ENCODE results near the gene TRIM28.
"Not testable (repeated sequence)": the region's sequence is repeated elsewhere in the genome, so short reads cannot be mapped to it uniquely, and the experiment has no call there.

TRIM28 gene

DNA sequence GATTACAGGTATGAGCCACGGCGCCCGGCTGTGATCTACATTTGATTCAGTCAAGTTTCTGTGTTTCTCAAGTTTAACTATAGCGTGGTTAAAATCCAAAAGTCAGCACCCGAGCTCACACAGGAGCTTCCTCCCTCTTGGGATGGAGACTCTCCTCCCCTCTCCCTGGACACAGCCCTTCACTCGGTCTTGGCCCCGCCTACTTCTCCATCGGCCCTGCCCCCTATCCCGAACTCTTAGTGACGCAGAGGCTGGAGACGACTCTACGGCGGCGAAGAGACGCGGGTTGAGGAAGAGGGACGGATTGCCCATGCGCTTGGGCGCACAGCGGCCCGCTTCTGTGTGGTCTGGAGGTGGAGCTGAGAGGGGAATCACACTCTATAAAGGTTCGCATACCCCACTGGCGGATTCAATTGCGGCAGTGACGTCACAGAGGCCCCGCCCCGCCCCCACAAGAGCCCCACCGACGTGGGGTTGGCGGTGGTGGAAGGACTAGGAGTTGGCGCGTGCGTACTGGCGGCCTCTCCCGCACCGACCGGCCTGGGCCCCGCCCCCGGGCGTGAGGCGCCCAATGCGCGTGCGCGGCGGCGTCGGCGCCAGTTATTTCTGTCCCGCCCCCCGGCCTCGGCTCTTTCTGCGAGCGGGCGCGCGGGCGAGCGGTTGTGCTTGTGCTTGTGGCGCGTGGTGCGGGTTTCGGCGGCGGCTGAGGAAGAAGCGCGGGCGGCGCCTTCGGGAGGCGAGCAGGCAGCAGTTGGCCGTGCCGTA is at the start of gene TRIM28:
Gene TRIM28 (plus strand): TSS at position 239 of the 765 bp plus-strand sequence. CDS start 694 bp downstream, outside the sequence.
- in situ Hi-C loops (cut with HindIII; ENCODE audit: low sequenced_read_pairs) = no loop called here

DNA sequence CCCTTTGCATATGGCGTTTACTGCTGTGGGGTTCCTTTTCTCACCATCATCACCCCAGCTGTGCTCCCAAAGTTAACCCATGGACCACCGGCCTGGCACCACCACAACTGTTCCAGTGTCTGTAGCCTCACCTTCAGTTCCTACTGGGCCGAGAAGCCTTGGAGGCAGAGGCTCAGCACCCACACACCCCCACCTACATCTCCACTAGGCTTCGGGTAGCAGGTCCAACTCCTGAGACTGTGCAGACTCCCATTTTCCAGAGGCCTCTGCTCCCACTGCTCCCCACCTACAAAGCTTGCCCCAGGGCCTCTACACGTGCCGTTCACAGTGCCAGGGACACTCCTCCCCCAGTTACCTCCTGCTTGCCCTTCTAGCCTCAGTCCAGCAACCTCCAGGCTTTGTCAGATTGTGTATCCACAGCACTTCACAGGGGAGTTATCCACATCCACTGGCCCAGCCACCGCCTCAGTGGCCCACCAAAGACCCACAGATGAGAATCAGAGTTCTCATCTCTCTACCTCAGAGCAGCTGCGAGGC is 46.2 kb upstream of the TRIM28 start:
- in situ Hi-C loops (cut with HindIII; ENCODE audit: low sequenced_read_pairs) = no loop called here

DNA sequence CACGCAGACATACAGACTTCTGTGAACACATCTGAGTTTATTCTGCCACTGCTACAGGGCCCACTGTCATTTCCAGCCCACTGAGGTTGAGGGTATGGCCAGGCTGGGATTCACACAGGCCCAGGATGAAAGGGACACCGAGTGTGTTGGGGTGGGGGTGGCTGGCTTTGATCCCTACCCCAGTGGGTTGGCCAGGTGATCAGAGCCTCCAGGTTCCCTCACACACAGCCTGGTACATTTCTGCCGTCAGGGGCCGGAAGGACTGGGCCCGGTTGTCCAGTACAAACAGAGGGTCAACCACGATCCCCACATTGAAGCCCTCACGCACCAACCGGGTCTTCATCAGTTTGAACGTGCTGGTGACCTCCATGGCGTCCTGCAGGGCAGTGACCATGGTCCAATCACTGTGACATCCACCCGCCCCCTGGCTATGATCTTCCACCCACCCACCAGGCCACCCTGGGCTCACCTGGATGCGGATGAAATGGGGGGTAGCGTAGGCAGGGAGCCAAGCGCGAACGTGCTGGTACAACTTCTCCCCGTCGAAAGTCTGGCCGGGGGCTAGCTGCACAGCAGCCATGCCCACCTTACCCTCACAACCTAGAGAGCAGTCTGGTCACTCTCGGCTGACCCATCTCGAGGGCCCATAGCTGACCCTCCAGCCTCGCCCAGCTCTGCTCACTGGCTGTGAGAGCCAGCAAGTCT is 45.4 kb upstream of the TRIM28 start:
- in situ Hi-C loops (cut with HindIII; ENCODE audit: low sequenced_read_pairs) = no loop called here

DNA sequence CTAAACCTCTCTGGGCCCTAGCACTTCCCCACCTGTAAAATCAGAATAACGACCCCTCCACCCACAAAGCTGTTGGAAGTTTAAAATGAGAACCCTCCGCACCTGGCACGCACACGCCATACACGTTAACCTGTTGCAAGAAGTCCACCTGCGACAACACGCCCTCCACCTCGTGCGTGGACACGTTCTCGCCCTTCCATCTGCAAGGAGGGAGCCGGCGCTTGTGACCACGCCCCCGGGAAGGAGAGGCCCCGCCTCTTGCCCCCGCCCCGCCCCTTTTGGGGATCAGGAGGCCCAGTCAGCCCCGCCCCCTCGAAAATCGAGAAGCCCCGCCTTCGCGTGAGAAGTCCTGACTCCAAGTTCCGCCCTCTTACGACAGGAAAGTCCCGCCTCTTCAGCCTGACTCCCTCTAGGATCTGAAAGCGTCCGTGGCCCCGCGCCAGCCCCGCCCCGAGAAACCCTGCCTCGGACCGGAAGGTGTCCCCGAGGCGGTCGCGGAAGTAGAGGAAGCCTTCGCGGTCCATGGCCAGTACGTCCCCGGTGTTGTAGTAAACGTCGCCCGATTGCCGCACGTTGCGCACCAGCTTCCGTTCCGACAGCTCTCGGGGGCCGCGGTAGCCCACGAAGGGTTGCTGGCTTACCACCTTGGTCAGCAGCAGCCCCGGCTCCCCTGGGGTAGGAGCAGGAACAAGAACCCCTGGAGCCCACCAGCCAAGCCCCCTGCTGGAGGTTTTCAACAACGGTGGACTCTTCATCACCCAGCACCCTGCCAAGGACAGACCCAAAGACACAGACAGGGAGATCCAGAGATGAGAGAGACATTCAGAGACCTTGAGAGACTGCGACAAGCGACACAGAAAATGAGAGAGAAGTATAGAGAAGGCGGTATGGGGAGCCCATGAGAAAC is 44.6 kb upstream of the TRIM28 start:
- in situ Hi-C loops (cut with HindIII; ENCODE audit: low sequenced_read_pairs) = no loop called here

DNA sequence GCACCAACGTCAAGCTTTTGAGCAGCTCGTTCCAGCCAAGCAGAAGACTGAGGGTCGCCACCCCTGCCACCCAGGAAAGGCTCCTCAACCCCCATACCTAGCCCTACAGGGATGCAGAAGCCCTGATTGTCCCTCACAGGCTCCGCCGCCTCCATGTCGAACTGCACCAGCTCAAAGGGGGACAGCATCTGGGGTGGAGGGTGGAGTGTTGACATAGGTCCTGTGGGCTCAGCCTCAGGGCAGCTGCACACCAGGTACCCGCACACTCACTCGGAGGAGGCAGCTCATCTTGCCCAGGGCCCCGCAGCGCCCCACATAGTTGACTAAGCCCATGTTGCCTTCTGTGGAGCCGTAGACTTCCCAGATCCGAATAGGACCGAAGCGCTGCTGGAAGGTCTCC is 43.6 kb upstream of the TRIM28 start:
- in situ Hi-C loops (cut with HindIII; ENCODE audit: low sequenced_read_pairs) = no loop called here

DNA sequence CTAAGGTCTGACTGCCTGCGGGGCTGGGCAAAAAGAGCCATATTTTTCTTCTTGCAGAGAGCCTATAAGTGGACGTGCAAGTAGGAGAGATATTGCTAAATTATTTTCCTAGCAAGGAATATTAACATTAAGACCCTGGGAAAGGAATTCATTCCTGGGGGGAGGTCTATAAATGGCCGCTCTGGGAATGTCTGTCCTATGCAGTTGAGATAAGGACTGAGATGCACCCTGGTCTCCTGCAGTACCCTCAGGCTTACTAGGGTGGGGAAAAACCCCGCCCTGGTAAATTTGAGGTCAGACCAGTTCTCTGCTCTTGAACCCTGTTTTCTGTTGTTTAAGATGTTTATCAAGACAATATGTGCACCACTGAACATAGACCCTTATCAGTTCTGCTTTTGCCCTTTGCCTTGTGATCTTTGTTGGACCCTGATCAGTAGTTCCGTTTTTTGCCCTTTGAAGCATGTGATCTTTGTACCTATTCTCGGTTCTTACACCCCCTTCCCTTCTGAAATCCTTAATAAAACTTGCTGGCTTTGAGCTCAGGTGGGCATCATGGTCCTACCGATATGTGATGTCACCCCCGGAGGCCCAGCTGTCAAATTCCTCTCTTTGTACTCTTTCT is 36.2 kb upstream of the TRIM28 start:
- in situ Hi-C loops (cut with HindIII; ENCODE audit: low sequenced_read_pairs) = not testable (repeated sequence)

DNA sequence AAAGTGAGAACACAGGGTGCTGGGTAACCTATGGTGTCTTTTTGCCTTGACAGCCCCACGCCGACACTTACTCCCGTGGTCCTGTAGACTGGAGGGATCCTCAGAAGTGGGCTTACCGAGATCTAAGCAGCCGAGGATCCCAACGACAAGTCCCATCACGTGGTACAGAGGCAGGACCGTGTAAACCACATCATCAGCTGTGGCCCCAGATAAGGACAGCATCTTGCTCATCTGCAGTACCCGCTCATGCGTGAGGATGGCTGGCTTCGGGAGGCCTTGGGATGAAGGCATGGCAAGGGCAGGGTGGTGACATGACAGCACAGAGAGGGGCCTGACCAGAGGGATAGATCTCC is 34.2 kb upstream of the TRIM28 start:
- in situ Hi-C loops (cut with HindIII; ENCODE audit: low sequenced_read_pairs) = no loop called here

DNA sequence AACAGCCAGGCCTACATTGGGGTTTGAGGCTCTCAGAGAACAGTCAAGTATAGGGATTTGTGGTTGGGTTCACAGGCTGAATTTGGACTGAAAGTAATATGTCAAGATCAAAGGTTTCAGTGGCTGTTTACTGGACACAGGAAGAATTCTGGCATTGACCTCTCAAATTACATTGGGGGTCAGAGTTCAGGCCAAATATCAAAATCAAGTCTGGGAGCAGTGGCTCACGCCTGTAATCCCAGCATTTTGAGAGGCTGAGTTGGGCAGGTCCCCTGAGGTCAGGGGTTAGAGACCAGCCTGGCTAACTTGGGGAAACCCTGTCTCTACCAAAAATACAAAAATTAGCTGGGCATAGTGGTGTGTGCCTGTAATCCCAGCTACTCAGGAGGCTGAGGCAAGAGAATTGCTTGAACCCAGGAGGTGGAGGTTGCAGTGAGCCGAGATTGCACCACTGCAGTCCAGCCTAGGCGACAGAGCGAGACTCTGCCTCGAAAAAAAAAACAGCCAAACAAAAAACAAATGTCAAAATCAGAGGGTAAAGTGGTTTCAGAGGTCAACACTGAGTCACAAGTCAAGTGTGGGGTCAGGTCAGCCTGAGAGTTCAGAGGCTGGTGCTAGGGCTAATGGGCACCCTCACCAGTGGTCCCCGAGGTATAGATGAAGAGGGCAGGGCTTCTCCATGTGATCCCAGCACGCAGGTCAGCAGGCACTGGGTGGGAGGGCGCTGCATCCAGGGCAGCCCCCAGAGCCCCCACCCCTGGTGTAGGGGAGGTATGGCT is 33.6 kb upstream of the TRIM28 start:
- in situ Hi-C loops (cut with HindIII; ENCODE audit: low sequenced_read_pairs) = no loop called here

DNA sequence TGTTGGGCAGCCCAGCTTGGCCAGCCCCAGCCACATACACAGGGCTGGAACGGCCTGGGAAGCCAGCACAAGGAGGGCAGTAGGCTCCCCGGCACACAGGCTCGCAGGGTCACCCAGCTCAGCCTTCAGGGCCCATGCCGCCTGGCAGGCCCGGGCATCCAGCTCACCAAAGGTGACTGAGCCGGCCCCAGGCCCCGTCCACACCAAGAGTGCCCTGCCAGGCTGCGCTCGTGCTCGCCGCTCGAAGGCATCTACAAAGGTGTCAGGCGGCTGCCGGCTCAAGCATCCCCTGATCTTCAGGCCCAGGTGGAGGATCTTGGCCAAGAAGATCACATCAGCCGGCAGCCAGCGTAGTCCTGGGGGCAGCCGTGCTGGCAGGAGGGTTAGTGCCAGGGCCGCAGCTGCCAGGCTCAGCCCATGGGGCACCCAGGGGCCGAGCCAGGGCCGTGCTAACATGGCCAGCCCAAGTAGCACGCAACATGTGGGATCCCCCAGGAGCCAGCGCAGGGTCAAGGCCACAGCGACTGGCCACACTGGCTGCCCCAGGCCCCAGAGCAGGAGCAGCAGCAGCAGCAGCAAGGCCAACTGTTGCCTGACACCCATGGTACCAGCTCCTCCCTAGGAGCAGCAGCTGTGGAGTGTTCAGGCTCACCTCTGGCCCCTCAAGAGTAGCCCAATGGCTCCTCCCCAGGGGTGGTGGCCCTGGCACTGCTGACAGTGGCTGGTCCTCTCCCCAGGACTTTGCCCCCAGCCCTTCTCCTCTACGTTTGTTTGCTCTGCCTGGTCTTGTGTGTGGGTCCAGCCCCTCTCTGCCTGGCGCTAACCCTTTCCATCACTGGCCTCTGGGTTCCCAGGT is 32.3 kb upstream of the TRIM28 start, which contains the start of gene SLC27A5:
Gene SLC27A5 (minus strand): TSS at position 640 of the 856 bp plus-strand sequence. CDS start 37 bp downstream, at position 603.
- in situ Hi-C loops (cut with HindIII; ENCODE audit: low sequenced_read_pairs) = no loop called here

DNA sequence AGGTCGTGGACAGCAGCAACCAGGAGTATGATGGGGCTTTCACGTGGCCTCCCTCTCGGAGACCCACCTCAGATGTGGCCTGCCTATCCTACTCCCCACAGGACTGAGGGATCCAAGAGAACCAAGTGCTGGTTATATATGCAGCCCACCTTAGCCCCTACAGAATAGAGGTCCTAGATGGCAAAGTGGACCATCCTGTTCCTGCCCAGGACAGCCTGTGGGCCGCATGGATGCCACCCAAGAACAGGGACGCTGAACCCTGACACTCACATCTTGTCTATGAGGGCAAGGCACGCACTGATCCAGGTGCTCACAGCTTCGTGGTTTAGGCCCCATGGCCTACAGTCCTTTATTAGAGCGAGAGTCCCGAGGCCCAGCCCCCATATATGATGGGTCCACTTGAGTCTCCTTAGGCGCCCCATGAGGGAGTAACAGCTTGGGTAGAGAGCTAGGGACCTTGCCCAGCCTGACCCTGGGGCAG is 30.6 kb upstream of the TRIM28 start:
- in situ Hi-C loops (cut with HindIII; ENCODE audit: low sequenced_read_pairs) = no loop called here

DNA sequence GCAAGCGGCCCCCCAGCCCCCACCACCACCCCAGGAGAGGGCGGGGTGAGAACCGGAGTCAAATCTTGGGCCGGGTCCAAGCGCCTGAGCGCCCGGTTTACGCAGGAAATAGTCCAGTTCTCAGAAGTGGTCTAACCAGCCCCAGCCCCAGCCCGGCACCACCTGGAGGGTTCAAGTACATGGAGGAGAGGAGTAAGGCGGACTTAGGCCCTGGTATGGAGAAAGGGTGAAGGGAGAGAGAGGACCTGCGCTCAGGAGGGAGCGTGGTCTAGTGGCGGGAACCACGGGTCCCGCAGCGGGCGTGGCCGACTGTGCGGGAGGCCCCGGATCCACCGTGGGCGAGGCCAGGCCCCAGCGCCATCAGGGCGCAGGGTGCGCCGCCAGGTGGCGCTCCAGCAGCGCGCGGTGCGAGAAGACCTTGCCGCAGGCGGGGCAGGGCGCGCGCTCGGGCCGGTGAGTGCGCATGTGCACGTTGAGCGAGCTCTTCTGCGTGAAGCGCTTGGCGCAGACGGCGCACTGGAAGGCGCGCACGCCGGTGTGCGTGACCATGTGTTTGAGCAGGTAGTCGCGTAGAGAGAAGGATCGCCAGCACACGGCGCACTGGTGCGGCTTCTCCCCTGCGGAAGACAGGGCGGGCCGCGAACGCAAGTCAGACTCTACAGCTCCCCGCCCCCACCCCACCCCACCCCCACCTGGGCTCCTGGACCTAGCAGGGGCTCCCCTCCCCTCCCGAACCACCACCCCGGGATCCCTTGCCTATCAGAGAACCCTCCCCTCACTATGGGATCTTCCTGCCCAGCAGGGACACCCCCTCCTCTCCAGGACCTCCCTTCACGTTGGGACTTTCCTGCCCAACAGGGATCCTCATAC is 29.9 kb upstream of the TRIM28 start:
- in situ Hi-C loops (cut with HindIII; ENCODE audit: low sequenced_read_pairs) = no loop called here

DNA sequence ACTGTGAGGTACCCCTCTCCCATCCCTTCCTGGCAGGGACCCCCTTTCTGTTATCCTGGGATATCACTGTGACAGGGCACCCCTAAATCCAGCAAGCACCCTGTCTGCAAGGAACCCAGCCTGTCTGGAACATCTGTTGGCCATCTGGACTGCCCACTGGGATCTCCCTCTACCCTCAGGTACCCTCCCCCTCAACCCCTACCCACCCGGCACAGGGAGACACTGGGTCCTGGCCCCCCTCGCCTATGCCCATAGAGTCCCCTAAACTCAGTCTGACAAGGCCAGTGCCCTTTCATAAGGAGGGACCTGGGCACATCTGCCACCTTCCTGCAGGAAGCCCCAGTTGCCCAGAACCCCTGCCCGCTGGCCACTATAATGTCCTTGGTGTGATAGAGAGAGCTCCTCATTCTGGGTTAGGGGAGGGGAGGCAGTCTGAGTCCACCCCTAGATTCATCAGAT is 29.3 kb upstream of the TRIM28 start:
- in situ Hi-C loops (cut with HindIII; ENCODE audit: low sequenced_read_pairs) = no loop called here

DNA sequence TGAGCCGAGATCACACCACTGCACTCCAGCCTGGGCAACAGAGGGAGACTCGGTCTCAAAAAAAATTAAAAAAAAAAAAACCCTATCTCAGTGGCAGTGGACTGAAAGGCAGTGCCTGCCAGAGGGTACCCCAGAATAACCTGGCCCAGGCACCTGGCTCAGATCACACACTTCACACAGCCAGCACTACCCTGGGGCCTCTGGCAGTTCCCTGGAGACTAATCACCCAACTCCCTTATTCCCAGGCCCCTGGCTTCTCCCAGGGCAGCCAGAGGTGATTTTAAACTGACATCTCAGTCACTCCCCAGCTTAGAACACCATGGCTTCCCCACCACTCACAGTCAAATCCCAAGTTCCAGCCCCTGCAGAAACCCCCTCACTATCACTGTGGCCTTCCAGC is 28.6 kb upstream of the TRIM28 start:
- in situ Hi-C loops (cut with HindIII; ENCODE audit: low sequenced_read_pairs) = no loop called here

DNA sequence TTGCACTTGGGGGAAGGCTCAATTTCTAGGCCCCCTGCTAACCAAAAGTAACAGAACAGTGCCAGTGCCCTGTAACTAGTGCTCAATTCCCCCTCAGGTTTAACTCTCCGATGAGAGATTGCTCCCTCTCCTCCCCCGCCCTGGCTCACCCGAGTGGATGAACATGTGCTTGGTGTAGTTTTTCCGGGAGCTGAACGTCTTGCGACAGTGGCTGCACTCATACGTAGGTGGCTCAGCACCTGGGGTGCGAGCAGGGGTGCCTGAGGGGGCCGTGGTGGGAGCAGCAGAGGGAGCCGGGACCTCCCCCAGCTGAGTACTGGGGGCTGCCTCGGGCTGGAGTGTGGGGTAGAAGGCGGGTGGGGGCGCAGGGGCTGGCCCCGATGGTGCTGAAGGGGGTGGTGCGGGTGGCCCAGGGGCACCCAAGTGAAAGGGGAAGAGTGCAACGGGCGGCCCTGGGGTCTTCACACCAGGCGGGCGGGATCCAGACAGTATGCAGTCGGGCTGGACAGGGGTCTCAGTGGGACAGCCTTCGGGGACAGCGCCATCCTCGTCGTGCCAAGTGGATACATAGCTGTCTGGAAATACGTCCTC is 27.5 kb upstream of the TRIM28 start:
- in situ Hi-C loops (cut with HindIII; ENCODE audit: low sequenced_read_pairs) = no loop called here

DNA sequence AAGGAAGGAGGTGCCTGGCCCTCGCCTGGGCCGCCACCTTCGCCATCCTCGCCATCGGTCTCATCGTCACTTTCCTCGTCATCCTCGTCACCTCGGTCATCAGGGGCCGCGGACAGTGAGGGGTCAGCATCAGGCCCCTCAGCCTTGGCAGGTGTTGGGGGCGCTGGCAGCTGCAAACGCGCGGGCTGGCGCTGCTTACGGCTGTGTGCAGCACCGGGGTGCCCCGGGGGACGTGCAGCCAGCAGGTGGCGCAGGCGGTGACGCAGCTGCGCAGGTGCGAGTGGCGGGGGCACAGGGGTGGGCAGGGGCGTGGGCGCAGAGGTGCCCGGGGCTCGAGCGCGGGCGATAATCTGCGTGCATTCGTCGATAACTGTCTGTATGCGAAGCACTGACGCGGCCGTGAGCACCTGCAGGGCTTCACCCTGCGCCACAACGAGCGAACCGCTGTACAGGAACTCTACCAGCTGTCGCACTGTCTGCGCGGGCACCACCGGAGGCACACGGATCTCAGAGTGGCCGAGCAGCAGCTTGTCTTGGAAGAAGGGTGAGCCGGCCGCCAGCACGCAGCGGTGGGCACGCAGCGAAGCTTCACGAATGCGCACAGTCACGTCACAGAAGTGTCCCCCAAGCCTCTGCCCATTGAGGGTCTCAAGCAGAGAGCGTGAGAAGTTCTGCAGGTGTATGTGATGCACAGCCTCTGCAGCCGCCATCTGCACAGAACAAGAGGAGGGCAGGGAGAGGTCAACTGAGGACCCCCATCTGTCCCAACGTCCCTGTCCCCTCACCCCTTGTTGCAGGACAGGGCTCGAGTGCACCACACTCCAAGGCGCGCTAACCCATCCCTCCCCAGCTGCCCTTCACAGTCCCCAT is 26.7 kb upstream of the TRIM28 start:
- in situ Hi-C loops (cut with HindIII; ENCODE audit: low sequenced_read_pairs) = no loop called here

Data from DLD1 (cell line).